HepG2 (cell line): ENCODE measurements around the gene ASIC3.

Source experiments
- ARID5B ChIP-seq: IDR thresholded peaks from 2 replicates; pipeline ENCODE4 v1.4.0; 2020; ENCODE audit warnings: mild to moderate bottlenecking, missing genetic modification reagents
- CTCF ChIP-seq: sonication (generic); formaldehyde crosslinking; IDR thresholded peaks from 2 replicates; pipeline ENCODE4 v1.5.0; 2020; ENCODE audit warnings: mild to moderate bottlenecking, missing genetic modification reagents, moderate library complexity
- ZNF232 ChIP-seq: sonication (generic); formaldehyde crosslinking; IDR thresholded peaks from 2 replicates; pipeline ENCODE4 v1.4.0; 2020; ENCODE audit warnings: missing genetic modification reagents, borderline replicate concordance
- ZNF749 ChIP-seq: sonication (generic); formaldehyde crosslinking; IDR thresholded peaks from 2 replicates; pipeline ENCODE4 v1.8.0; 2022; ENCODE audit warnings: mild to moderate bottlenecking, missing genetic modification reagents, moderate library complexity, borderline replicate concordance
- TF ChIP-seq, protein P1 (sequence below): sonication (generic); formaldehyde crosslinking; IDR thresholded peaks from 2 replicates; pipeline ENCODE4 v1.8.1; 2022; ENCODE audit warnings: mild to moderate bottlenecking, missing genetic modification reagents
- TF ChIP-seq, protein P2 (sequence below): sonication (generic); formaldehyde crosslinking; IDR thresholded peaks from 2 replicates; pipeline ENCODE4 v1.9.0; 2022; ENCODE audit warnings: missing genetic modification reagents, mild to moderate bottlenecking, borderline replicate concordance

- TF ChIP-seq CTCF (CRISPR knock-in tag) (no peak), ZNF749 (CRISPR knock-in tag) (no peak), ARID5B (CRISPR knock-in tag) (no peak), ZNF232 (no peak)
- TF ChIP-seq, protein P1, sequence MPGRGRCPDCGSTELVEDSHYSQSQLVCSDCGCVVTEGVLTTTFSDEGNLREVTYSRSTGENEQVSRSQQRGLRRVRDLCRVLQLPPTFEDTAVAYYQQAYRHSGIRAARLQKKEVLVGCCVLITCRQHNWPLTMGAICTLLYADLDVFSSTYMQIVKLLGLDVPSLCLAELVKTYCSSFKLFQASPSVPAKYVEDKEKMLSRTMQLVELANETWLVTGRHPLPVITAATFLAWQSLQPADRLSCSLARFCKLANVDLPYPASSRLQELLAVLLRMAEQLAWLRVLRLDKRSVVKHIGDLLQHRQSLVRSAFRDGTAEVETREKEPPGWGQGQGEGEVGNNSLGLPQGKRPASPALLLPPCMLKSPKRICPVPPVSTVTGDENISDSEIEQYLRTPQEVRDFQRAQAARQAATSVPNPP (CRISPR knock-in tag): no peak
- TF ChIP-seq, protein P2, sequence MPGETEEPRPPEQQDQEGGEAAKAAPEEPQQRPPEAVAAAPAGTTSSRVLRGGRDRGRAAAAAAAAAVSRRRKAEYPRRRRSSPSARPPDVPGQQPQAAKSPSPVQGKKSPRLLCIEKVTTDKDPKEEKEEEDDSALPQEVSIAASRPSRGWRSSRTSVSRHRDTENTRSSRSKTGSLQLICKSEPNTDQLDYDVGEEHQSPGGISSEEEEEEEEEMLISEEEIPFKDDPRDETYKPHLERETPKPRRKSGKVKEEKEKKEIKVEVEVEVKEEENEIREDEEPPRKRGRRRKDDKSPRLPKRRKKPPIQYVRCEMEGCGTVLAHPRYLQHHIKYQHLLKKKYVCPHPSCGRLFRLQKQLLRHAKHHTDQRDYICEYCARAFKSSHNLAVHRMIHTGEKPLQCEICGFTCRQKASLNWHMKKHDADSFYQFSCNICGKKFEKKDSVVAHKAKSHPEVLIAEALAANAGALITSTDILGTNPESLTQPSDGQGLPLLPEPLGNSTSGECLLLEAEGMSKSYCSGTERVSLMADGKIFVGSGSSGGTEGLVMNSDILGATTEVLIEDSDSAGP (CRISPR knock-in tag): no peak
These were observed 49.3 kb upstream of the ASIC3 start for GRCh38 chr7:150999001-150999400.
